A673 (cell line): Measurements from ENCODE around the gene CFAP65.

ENCODE experiments used
- CTCF ChIP-seq: fragments of 300-800, 200-600 bp; sonication (generic); conservative IDR thresholded peaks from 2 replicates; pipeline ENCODE4 v1.5.1; 2017; ENCODE audit warnings: low read depth, mild to moderate bottlenecking, antibody characterized with exemption, low read length, moderate library complexity, mixed read lengths
- EZH2 ChIP-seq: fragments of 200-600 bp; sonication (generic); IDR thresholded peaks from 2 replicates; pipeline ENCODE4 v1.6.1; 2017; ENCODE audit warnings: borderline replicate concordance, low read depth, mild to moderate bottlenecking, mixed read lengths, antibody characterized with exemption, low read length; ENCODE audit not compliant: poor library complexity, severe bottlenecking

GRCh38 chr2:219026946-219027345 lies 14.4 kb downstream of the CFAP65 start:
- TF ChIP-seq CTCF (no peak), EZH2 (no peak)
